ENCODE measurements around the gene DDRGK1. TPM values are rescaled to one million over a fixed set of nuclear protein-coding genes. Genes with fewer than 3 reads are reported as not detected.
"Not testable (repeated sequence)": the region's sequence is repeated elsewhere in the genome, so short reads cannot be mapped to it uniquely, and the experiment has no call there.

Gene DDRGK1
- total RNA-seq, 1 experiment from 2014 or later: 40.7 TPM

DNA sequence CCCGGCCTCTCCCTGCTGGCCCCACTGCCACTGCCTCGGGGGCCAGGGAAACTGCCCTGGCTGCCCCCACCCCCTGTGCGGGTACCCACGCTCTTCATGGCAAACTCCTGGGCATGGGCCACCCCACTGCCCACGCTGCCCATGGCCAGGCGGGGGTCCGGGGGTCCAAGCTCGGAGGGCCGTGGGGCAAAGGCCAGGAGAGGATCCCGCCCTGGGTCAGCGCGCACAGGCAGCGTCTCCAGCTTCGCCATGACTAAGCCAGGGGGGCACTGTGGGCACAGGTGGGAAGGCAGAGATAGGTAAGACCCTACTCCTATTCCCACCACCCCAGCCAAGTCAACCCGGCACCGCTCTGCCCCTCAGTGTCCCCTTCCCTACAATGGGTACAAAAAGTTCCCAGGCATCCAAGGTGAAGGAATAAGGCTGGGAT is 37.6 kb downstream of the DDRGK1 start:
- DNase-seq (ENCODE audit: low read depth): no peak

DNA sequence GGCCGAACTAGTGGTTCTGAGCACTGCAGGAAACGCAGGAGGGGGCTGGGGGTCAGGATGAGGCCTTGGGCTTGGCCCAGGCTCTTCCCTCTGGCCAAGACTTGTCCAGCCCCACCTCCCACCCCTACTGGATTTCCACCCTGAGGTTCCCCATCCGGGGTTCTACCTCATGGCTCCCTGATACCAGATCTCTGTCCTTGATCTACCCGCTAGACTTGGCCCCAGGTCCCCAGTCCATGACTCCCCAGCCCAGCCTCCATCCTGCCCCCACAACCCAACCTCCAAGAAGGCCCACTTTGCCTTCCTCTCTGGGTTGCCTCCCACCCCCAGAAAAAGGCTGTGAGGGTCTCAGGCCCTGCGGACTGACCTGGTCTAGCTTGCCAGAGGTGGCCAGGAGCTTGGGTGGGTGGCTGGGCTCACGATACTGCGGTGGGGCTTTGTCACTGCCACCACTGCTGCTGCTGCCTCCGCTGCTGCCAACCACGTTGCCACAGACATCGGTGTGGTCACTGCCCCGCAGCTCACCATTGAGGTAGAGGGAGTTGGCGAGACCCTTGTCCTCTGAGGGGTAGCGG is 38.1 kb downstream of the DDRGK1 start:
- DNase-seq (ENCODE audit: low read depth): no peak

DNA sequence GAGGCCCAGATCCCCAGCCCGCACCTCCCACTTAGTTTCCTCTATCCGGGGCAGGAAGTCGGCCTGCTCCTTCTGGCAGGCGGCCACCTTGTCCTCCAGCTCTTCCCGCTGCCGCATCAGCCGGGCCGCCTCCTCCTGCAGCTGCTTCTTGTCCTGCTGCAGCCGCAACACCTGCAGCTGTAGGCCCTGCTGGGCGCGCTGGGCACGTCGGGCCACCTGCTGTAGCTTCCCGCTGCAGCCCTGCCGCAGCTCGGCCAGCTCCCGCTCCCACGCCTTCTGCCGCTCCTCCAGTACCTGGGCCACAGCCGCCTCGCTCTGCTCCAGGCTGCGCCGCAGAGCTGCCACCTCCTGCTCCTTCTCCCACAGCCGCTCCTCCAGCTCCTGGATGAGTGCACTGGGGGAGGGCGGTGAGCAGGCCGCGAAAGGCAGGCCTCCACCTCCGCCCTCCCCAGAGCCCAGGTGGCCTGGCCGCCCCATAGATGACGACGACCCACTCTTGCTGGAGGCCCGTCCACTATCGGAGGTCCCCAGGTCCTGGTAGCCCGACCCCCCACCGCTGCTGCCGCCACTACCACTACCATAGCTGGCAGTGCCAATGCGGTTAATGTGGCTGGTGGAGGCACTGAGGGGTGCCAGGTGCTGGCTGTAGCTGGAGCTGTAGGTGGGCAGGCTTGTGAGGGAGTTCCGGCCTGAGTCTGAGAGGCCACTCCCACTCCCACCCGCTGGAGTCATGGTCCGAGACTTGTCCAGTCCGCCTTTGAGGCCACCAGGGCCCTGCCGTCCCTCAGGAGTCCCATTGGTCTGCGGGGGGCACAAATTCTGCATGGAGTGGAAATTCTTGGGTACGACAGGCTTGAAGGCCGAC is 38.8 kb downstream of the DDRGK1 start:
- DNase-seq (ENCODE audit: low read depth): peak; percentile 48

DNA sequence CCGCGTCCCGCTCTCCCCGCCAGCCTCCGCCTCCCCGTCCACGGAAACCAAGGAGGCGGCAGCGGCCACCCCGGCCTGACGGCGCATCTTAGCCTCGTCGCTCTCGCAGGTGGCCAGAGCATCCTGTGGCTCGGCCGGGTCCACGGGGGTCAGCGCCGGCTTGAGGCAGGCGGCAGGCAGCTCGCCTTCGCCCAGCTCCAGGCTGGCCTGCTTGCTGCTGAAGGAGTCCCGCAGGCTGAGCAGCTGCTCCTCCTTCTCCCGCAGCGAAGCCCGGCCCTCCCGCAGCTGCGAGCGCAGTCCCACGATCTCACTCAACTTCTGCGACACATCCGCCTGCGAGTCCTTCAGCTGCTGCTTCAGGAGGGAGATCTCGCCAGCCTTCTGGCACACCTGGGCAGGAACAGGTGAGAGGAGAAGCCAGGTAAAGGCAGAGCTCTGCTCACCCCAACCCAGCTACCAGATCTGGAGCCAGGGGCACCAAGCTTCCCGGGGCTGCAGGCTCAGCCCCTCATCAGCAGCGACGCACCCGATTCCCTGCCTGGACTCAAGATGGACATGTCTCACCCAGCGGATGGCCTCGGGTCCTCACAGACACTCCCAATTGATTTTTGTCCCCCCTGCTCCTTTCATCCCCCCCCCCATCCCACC is 39.6 kb downstream of the DDRGK1 start:
- DNase-seq (ENCODE audit: low read depth): no peak

DNA sequence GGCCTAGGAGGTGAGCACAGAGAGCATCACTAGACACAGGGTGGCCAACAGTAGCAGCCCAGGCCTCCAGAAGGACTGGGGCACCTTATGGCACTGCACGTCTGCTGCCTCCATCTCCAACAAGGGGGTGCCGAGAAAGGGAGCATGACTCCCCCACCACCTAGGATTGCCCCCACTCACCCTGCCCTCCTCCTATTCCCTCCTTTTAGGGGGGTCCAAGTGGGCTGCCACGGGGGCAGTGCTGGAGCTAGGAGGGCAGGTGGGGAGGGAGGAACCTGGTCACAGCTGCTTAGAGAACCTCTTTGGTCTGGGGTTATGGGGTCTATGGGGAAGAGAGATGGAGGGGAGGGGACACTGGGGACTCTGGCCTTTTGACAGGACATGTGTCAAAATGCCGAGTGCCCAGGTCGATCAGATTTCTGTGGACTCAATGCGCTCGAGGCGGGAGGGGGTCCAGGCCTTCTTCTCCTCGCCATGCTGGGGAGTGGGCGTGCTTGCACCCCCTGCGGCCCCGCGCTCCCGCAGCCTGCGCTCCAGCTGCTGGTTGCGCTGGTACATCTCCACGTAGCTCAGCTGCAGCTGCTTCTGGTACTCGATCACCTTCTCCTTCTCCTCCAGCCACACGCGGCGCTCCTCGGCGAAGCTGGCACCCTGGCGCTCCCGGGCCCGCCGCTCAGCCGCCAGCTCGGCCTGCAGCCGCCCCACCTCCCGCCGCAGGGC is 40.3 kb downstream of the DDRGK1 start:
- DNase-seq (ENCODE audit: low read depth): no peak

DNA sequence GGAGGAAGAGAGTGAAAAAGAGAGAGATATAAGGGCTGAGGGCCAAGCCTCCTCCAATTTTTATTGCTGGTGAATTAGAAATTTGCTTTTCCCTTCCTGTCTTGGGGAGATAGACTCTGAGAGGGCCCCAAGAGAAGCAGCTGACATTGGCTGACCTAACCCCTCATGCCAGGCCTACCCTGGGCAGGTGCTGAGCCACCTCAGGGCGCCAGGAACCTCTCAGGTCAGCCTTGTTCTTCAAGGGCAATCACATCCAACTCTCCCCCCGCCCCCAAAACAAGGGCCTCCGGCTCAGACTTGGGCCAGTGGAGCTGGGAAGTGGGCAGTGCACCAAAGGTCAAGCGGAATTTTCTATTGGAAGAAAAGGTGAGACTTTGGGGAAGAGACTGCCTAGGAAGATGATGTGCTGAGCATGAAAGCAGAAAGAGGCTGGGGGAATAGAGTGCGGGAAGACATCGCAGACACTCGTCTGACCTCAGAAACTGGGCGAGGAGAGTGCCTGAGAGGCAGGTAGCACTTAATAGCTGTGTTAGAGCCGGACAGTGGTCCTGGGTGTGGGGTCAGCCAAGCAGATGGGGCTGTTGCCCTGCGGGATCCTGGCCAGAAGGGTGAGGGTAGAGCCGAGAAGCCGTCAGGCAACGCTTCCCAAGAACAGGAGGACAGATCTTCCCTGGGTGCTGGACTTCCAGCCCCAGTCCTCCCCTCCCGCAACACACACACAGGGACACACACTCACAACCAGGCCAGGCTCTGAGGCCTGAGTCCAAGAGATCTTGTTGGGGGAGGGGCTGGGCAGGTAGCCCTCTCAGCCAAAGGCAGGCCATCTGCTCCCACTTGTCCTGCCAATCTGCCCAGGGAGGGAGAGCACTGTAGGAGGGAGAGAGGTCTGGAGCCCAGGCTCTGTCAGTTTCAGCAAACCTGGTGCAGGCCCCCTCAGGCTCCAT is 41.1 kb downstream of the DDRGK1 start:
- DNase-seq (ENCODE audit: low read depth): no peak

DNA sequence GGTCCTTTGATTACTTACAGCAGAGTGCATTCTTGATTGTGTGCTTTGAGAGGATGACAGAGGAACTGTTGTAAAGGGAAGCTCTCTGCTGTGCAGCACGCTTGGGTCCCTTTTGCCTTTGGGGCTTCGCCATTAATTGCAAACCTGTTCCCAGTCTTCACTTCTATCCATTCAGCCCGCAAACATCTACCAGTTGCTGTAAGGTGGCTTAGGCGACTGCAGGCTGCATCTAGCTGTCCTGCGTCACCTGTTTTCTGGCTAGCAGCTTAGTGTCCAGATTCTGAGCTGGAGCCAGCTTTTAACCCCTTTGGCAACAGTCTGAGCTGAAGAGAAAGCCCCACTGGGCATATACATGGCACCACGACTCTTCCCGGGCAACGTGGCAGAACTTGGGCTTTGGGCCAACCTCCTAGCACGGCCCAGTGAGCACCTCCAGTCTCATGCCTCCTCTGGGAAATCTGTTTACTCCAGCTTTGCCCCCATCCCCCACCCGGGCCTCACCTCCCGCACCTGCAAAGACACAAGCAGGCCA is 42.3 kb downstream of the DDRGK1 start:
- DNase-seq (ENCODE audit: low read depth): no peak

DNA sequence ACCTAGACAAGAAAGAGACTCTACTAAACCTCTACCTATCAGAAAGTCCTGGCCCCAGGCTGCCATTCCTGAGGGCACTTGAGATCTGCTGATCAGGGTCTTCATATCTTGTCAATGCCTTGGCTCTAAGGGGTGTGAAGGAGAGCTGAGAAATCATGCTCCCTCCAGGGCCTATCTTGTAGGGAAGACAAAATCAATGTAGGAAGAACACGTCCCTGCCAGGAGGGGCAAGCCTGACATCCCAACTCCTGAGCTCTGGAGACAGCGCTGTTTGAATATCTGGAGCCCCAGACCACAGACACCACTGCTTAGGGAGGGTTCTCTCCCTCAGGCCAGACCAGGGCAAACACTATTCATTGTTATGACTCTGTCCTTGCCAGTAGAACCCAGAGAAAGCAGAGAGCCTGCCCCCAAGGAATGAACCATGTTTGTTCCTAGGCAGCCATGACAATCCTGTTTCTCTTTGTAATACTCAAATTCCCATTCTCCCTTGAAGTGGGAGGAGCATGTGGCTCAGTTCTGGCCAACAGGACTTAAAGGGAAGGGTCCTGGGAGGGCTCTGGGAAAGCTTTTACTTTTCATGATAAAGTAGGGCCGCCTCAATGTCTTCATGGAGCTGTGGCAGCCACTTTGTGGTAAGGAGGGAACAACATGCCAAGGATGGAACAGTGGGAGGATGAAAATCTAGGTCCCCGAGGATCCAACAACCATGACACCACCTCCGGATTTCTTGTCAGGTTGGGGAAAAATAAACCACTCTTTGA is 43.0 kb downstream of the DDRGK1 start:
- no peak for DNase-seq (ENCODE audit: low read depth)

DNA sequence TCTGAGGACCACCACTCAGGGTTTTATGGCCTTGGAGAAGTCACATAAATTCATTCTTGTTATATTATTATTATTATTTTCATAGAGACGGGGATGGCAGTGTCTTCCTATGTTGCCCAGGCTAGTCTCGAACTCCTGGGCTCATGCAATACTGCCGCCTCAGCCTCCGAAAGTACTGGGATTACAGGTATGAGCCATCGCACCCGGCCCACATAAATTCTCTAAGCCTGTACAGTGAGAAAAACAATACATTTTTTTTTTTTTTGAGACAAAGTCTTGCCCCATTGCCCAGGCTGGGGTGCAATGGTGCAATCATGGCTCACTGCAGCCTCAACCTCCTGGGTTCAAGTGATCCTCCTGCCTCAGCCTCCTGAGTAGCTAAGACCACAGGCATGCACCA is 44.1 kb downstream of the DDRGK1 start:
- no peak for DNase-seq (ENCODE audit: low read depth)

DNA sequence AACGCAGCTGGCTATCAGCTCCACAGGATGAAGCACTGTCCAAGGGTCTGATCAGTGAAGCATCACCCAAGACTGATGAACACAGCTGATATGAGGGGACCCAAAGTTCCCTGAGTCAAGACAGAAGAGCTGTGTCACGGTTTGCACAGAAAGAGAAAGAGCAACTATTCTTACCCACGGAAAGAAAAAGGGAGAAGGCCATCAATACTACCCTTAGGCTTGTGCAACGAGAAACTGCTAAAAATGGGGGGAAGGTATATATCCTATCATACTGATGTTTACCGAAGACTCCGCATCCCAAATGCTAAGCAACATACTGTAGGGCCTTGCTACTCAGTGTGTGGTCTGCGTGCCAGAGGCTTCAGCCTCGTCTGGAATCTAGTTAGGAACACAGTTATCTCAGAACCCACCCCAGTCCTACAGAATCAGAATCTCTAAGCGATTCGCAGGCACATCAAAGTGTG is 45.5 kb downstream of the DDRGK1 start:
- no peak for DNase-seq (ENCODE audit: low read depth)

DNA sequence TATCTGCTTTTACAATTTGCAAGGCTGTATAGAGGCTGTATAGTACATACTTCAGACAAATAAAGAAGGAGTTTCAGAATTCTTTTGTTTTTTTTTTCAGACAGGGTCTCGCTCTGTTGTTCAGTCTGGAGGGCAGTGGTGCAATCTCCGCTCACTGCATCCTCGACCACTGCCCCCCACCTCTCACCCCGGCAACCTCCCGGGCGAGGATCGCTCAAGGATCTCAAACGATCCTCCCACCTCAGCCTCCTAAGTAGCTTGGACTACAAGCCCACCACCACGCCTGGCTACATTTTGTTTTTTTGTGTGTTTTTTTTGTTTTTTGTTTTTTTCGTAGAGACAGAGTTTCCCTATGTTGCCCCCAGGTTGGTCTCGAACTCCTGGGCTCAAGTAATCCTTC is 46.7 kb downstream of the DDRGK1 start:
- no peak for DNase-seq (ENCODE audit: low read depth)

DNA sequence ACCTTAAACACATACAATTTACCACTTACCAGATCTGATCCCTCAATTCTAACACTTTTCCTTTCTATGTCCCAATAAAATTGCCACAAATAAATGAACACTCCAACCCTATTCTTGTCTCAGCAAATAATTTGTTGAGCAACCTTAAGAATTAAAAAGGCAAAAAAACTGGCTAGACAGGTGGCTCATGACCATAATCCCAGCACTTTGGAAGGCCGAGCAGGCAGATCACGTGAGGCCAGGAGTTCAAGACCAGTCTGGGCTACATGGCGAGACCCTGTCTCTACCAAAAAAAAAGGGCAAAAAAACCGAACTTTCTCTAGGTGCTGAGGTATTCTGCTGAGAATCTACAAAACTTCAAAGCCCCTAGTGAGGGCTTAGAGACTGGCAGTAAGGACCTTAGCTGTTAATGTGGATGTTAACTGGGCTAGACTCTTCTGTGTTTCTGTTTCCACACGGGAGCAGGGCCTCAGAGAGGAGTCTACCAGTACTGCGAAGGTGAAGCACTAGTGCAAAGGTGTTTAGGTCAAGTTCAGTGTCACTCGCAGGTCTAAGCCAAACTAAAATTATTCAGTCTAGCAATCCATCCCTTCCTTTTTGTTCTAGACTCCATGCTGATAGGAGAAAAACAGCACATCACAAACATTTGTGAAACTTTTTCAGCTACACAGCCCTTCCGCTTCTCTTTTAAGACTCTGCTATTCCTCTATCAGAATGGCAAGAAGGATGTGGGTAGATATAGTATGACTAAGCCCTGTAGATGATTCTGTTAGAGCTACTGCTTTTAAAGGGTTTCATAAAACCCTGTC is 47.5 kb downstream of the DDRGK1 start:
- DNase-seq (ENCODE audit: low read depth): no peak

DNA sequence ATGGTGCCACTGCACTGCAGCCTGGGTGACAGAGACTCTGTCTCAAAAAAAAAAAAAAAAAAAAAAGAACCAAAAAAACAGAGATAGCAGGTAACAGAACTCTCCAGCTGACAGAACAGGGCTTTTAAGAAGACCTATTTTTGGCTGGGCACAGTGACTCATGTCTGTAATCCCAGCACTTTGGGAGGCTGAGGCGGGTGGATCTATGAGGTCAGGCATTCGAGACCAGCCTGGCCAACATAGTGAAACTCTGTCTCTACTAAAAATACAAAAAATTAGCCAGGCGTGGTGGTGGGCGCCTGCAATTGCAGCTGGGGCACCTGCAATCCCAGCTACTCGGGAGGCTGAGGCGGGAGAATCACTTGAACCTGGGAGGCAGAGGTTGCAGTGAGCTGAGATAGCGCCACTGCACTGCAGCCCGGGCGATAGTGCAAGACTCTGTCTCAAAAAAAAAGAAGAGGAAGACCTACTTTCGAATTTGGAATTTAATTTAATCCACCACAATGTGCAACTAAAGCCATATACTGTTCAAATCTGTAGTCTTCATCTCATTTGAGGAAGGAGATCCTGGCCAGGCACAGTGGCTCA is 52.3 kb downstream of the DDRGK1 start:
- not testable (repeated sequence) for DNase-seq (ENCODE audit: low read depth)

DNA sequence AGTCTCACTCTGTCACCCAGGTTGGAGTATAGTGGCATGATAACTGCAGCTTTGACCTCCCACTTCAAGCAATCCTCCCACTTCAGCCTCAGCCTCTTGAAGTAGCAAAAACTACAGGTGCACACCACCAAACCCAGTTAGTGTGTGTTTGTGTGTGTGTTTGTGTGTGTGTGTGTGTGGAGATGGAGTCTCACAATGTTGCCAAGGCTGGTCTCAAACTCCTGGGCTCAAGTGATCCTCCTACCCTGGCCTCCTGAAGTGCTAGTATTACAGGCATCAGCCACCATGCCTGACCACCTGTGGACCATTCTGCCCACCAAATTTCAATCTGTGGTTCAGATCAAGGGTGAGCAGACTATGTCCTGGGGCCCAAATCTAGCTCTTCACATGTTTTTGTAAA is 53.6 kb downstream of the DDRGK1 start:
- DNase-seq (ENCODE audit: low read depth): no peak

DNA sequence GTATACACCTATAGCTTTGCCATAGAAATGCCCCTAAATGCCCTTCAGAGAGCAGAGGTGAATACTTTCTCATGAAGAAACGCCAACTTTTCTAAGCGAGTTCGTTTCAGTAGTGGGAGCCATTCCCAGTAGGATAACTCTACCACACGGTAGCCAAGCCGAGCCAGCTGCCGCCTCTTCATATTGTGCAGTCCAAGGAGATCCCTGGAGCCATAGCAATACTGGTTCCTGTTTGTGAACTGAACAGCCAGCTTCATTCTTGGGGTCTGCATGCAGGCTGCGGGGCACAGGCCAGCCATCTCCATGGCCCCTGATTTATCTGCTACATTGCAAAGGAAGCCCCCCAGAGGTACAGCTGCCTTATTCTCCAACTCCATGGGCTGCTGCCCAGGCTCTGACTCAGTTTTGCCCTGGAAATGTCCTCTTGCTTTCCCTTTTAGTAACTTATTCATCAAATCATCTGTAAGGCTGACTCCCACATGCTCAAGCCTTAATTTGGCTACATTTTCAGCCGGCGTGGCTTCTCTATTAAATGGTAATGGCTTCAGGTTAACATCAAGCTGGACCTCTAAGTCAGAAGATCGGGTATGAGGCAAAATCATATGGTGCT is 57.6 kb downstream of the DDRGK1 start:
- no peak for DNase-seq (ENCODE audit: low read depth)

DNA sequence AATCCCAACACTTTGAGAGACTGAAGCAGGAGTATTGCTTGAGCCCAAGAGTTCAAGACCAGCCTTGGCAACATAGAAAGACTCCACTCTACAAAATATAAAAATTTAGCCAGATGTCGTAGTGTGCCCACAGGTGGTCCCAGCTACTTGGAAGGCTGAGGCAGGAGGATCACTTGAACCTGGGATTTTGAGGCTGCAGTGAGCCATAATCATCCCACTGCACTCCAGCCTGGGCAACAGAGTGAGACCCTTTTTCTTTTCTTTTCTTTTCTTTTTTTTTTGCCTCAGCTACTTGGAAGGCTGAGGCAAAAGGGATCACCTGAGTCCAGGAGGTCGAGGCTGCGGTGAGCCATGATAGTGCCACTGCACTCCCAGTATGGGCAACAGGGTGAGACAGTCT is 62.7 kb downstream of the DDRGK1 start:
- no peak for DNase-seq (ENCODE audit: low read depth)

All from HT1080 (cell line).